Immature natural killer cell (primary cell): Measurements from ENCODE around the gene GRIA1. TPM values are rescaled to one million over a fixed set of nuclear protein-coding genes. Genes with fewer than 3 reads are reported as not detected.

Experiments used
- DNase-seq, 3 donors: peaks; one replicate each; pipeline ENCODE4 v3.0.0; 2022; ENCODE audit warnings: mixed read lengths in 1 of 3
- H3K27ac Mint-ChIP-seq, 6 donors: one replicate each; pipeline ENCODE4 v1.8.0; 2020; ENCODE audit warnings: mixed read lengths in 6 of 6, mild to moderate bottlenecking in 5 of 6, inconsistent platforms in 4 of 6, moderate library complexity in 3 of 6
- H3K27me3 Mint-ChIP-seq, 3 donors: one replicate each; pipeline ENCODE4 v1.8.0; 2020 to 2021; ENCODE audit warnings: low read depth in 3 of 3, mild to moderate bottlenecking in 3 of 3, mixed read lengths in 3 of 3, moderate library complexity in 3 of 3, inconsistent platforms in 1 of 3
- H3K36me3 Mint-ChIP-seq, 3 donors: one replicate each; pipeline ENCODE4 v1.8.0; 2020; ENCODE audit warnings: mixed read lengths in 3 of 3, inconsistent platforms in 2 of 3, mild to moderate bottlenecking in 2 of 3
- H3K4me1 Mint-ChIP-seq, 2 donors: one replicate each; pipeline ENCODE4 v1.8.0; 2020; ENCODE audit warnings: inconsistent platforms in 2 of 2, mild to moderate bottlenecking in 2 of 2, mixed read lengths in 2 of 2, moderate library complexity in 1 of 2
- H3K4me3 Mint-ChIP-seq, 5 donors: one replicate each; pipeline ENCODE4 v1.8.0; 2020; ENCODE audit warnings: mild to moderate bottlenecking in 5 of 5, mixed read lengths in 5 of 5, inconsistent platforms in 3 of 5, moderate library complexity in 3 of 5
- H3K9me3 Mint-ChIP-seq, 6 donors: one replicate each; pipeline ENCODE4 v1.8.0; 2020; ENCODE audit warnings: mild to moderate bottlenecking in 6 of 6, mixed read lengths in 6 of 6, inconsistent platforms in 4 of 6, moderate library complexity in 3 of 6
- polyA plus RNA-seq, 3 donors: library from polyadenylated mRNA; unstranded; fragments of 300-500 nt; fragmentation: Illumina TruSeq; gene quantifications; one replicate each; pipeline ENCODE4 v1.2.3, GENCODE V29; 2021

Gene GRIA1
- polyA plus RNA-seq, 3 donors from 2014 or later: not detected

DNA sequence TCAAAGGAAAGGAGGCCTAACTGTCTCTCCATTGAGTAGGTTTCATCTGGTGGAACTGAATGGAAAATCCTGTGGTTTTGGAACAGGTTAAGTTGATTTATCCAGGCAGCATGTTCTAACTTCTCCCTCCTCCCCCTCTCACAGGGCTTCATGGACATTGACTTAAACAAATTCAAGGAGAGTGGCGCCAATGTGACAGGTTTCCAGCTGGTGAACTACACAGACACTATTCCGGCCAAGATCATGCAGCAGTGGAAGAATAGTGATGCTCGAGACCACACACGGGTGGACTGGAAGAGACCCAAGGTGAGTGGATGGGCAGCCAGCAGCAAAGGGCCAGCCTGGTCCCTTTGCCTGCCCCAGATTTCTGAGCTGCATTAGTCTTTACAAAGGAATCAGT, 183.9 kb downstream of the GRIA1 start:
- H3K36me3 Mint-ChIP-seq: no peaks in the 10 kb centered on the region
- no peak overlapping the region for H3K4me3 Mint-ChIP-seq
- H3K4me1 Mint-ChIP-seq: no peaks in the 10 kb centered on the region
- H3K9me3 Mint-ChIP-seq: peaks cover 0 to 2% (median 0%) of the 10 kb centered on the region in 6 donors
- DNase-seq: no peak
- peaks cover 0 to 3% (median 2%) of the 10 kb centered on the region in 3 donors for H3K27me3 Mint-ChIP-seq
- no peak overlapping the region for H3K27ac Mint-ChIP-seq

DNA sequence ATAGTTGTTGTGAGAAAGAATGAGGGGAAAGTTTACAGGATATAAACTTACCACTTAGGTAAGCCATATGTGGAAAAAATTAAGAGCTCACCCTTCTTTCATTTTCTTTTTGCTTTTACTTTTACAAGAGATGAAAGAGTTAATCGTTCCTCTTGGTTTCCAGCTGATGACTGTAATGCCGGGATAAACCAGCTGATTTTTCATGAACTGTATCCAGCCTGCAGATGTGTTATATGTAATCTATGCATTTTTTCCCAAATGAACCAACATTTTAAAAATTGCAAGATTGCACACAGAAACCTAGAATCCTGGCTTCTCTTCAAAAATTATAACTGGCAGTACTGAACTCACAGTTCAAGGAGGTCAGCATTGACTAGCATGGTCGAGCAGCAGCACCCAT, 185.9 kb downstream of the GRIA1 start:
- DNase-seq: no peak
- Mint-ChIP-seq H3K9me3 (peaks cover 0 to 2% (median 0%) of the 10 kb centered on the region in 6 donors), H3K27ac (no peak overlapping the region), H3K27me3 (peaks cover 0 to 3% (median 2%) of the 10 kb centered on the region in 3 donors), H3K36me3 (no peaks in the 10 kb centered on the region), H3K4me3 (no peak overlapping the region), H3K4me1 (no peaks in the 10 kb centered on the region)

DNA sequence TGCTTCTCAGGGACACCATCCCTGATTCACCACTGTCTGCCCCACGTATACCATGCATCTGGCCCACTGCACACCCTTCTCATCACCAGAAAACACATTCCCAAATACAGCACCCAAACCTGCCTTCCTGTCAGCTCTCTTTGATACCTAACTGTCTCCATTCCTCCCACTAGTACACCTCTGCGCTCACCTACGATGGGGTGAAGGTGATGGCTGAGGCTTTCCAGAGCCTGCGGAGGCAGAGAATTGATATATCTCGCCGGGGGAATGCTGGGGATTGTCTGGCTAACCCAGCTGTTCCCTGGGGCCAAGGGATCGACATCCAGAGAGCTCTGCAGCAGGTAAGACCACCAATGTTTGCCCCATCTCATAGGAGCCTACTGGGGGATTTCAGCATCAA, 186.4 kb downstream of the GRIA1 start:
- Mint-ChIP-seq H3K4me1 (no peaks in the 10 kb centered on the region), H3K27me3 (peaks cover 0 to 3% (median 2%) of the 10 kb centered on the region in 3 donors), H3K9me3 (peaks cover 0 to 2% (median 0%) of the 10 kb centered on the region in 6 donors), H3K27ac (no peak overlapping the region), H3K4me3 (no peak overlapping the region), H3K36me3 (no peaks in the 10 kb centered on the region)
- DNase-seq: no peak

DNA sequence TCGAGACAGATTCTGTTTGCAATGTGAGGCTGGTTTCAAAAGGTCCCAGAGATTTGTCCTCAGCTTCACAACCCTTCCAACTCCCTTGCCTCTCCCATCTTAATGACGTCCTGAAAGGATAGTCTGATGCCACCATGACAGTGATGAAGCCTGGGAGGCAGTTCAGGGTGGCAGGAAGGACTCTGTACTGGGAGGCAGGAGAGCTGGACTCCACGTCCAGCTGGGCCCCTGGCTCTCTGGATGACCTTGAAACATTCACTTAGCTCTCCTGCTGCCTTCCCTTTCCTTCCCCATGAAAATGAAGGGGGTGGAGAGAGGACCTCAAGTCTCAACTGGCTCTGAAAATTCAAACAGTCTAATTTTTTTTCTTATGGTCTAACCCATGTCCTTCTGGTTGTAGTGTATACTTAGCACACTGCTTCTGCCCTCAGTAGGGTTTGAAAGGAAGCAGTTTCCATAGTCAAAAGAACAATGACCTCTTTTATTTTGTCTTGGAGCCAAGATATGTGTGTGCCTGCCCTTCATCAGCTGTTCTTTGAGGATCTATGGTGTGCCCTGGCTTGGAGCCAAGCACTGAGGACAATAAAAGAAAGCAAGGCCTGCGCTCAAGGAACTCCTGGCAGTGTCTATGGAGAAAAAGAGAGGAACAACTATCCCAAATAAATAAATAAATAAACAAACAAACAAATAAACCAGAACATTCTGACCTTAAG, 188.3 kb downstream of the GRIA1 start:
- Mint-ChIP-seq H3K36me3 (no peaks in the 10 kb centered on the region), H3K4me3 (no peak overlapping the region), H3K27me3 (peaks cover 0 to 3% (median 0%) of the 10 kb centered on the region in 3 donors), H3K4me1 (no peaks in the 10 kb centered on the region), H3K9me3 (peaks cover 0 to 3% (median 0%) of the 10 kb centered on the region in 6 donors), H3K27ac (no peak overlapping the region)
- no peak for DNase-seq

DNA sequence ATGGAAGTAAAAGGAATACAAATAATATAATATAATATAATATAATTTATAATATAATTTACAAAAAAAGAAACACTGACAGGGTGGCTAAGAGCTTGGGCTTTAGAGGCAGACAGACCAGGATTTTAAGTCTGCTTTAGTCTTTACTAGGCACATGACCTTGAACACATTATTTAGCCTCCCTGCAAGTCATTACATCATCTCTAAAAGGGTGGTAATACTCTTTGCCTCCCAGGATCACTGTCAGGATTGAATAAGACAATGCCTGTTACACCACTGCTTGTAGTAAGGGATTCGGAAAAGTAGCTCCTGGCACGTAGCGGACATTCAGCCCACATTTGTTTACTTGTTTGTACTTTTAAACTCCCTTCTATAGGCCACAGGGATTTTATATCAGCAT, 199.8 kb downstream of the GRIA1 start:
- Mint-ChIP-seq H3K4me1 (no peaks in the 10 kb centered on the region), H3K36me3 (no peaks in the 10 kb centered on the region), H3K9me3 (peaks cover 0 to 1% (median 0%) of the 10 kb centered on the region in 6 donors), H3K27me3 (peaks cover 0 to 4% (median 2%) of the 10 kb centered on the region in 3 donors), H3K27ac (no peak overlapping the region), H3K4me3 (no peak overlapping the region)
- no peak for DNase-seq

DNA sequence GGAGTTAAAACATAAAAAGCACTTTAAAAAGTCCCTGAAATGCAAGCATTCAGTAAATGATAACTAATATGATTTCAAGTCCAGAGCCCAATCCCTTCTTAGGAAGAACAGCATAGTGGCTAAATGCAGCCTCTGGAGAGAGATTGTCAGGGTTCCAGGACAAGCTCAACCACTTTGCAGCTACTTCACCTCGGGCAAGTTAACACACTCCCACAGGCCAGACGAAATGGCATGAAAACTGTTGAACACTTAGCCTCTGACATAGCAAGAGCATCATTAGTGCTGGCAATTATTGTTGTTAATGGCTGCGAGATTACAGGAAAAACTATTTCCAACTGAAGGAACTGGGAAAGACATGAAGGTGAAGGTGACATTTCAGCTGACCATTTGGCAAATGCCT, 205.8 kb downstream of the GRIA1 start:
- DNase-seq: no peak
- no peak overlapping the region for H3K4me3 Mint-ChIP-seq
- H3K36me3 Mint-ChIP-seq: no peaks in the 10 kb centered on the region
- peaks cover 0 to 4% (median 0%) of the 10 kb centered on the region in 6 donors for H3K9me3 Mint-ChIP-seq
- H3K27me3 Mint-ChIP-seq: peaks cover 2 to 10% (median 6%) of the 10 kb centered on the region in 3 donors
- no peak overlapping the region for H3K27ac Mint-ChIP-seq
- H3K4me1 Mint-ChIP-seq: no peaks in the 10 kb centered on the region

DNA sequence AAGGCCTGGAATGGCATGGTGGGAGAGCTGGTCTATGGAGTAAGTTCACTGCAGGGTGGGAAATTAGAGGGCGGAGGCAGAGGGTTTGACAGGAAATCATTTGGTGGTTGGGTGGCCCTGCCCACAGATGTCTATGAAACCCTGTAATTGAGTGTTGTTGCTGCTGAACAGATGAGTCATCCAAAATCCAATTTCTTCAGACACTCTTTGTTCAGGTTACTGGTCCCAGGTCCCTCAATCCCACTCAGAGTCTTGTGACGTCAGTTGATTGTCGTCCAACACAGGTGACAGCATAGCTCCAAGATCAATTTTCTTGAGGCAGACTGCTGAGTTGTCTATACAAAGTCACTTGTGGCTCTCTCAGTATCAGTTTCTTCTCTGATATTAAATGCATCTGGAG, 208.6 kb downstream of the GRIA1 start:
- Mint-ChIP-seq H3K27me3 (peaks cover 2 to 10% (median 2%) of the 10 kb centered on the region in 3 donors), H3K27ac (no peak overlapping the region), H3K9me3 (peaks cover 0 to 4% (median 0%) of the 10 kb centered on the region in 6 donors), H3K4me3 (no peak overlapping the region), H3K4me1 (no peaks in the 10 kb centered on the region), H3K36me3 (no peaks in the 10 kb centered on the region)
- DNase-seq: no peak

DNA sequence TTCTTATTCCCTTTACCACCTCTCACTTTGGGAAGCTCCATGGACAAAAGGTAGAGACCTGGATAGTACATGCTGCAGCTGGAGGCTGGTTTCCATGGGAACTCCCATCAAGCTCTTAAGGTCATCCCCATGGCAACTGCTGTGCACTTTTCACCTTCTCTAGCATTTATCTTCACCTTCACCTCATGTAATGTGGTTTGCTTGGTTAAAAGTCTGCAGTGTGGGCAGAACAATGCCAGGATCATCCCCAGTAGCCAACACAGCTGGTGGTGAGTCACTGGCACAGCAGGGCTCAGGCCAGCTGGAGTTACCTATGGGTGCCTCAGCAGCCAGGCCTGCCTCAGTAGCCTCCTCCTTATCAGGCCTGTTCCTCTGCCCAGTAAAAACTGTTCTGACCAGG, 210.5 kb downstream of the GRIA1 start:
- H3K4me3 Mint-ChIP-seq: no peak overlapping the region
- no peaks in the 10 kb centered on the region for H3K36me3 Mint-ChIP-seq
- no peak for DNase-seq
- H3K27ac Mint-ChIP-seq: no peak overlapping the region
- peaks cover 2 to 7% (median 2%) of the 10 kb centered on the region in 3 donors for H3K27me3 Mint-ChIP-seq
- H3K9me3 Mint-ChIP-seq: peaks cover 0 to 4% (median 0%) of the 10 kb centered on the region in 6 donors
- no peaks in the 10 kb centered on the region for H3K4me1 Mint-ChIP-seq

DNA sequence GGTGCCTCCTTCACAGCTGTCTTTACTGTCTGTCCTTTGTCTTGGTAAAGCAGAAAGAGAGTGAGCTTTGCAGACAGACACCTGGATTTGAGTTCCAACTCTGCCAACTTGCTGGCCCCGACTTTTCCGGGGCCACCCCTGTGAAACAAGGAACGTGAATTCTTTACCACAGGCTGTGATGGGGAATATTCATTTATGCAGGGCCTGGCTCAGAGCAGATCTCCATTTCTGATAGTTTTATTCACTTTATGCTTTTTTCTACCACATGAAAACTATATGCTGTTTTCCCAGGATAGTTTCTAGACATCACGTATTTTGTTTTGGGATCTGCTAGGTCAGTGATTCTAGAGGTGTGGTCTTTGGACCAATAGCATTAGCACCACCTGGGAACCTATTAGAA, 211.8 kb downstream of the GRIA1 start:
- no peak overlapping the region for H3K27ac Mint-ChIP-seq
- no peaks in the 10 kb centered on the region for H3K36me3 Mint-ChIP-seq
- no peak overlapping the region for H3K4me3 Mint-ChIP-seq
- no peak for DNase-seq
- peaks cover 0 to 3% (median 2%) of the 10 kb centered on the region in 3 donors for H3K27me3 Mint-ChIP-seq
- H3K4me1 Mint-ChIP-seq: no peaks in the 10 kb centered on the region
- peaks cover 0 to 4% (median 0%) of the 10 kb centered on the region in 6 donors for H3K9me3 Mint-ChIP-seq

DNA sequence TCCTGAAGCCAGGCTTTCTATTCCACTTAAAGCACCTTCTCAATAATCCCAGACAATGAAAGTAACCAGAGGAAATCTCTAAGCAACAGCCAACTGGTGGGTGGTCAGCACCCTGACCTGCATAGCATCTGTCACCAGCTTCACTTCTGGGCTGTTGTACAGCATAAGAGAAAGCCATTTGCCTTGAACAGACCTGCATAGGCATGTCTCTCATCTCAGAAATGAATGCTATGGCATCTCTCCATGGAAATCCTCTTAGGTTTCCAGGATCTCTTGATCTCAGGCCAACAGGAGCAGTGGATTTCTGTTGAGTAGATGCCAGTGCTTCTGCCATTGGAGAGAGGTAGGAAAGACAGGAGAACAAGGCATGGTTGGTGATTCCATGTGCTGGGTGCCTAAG, 213.6 kb downstream of the GRIA1 start:
- peaks cover 0 to 5% (median 0%) of the 10 kb centered on the region in 3 donors for H3K27me3 Mint-ChIP-seq
- H3K9me3 Mint-ChIP-seq: peaks cover 0 to 4% (median 0%) of the 10 kb centered on the region in 6 donors
- no peaks in the 10 kb centered on the region for H3K4me1 Mint-ChIP-seq
- H3K4me3 Mint-ChIP-seq: no peak overlapping the region
- no peak for DNase-seq
- H3K36me3 Mint-ChIP-seq: no peaks in the 10 kb centered on the region
- no peak overlapping the region for H3K27ac Mint-ChIP-seq

DNA sequence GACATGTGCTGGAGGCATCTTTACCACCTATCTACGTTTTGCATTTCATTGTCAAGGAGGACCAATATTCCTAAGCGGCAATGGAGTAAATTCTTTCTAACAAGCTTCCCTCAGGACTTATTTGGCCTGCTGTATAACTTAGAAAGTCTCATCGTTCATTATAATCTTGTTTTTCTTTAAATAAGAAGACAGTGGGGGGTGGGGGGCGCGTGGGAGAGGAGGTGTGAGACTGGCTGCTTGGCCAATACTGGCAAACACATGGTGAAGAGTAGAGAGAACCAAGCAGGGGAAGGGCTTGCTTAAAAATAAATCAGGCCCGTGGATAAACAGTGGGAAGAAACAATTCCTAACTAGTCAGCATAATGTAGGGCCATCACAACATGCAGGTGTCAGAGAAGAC, 217.2 kb downstream of the GRIA1 start:
- no peak overlapping the region for H3K27ac Mint-ChIP-seq
- H3K9me3 Mint-ChIP-seq: peaks cover 0 to 6% (median 0%) of the 10 kb centered on the region in 6 donors
- H3K4me1 Mint-ChIP-seq: no peaks in the 10 kb centered on the region
- H3K27me3 Mint-ChIP-seq: peaks cover 0 to 3% (median 0%) of the 10 kb centered on the region in 3 donors
- H3K36me3 Mint-ChIP-seq: no peaks in the 10 kb centered on the region
- no peak overlapping the region for H3K4me3 Mint-ChIP-seq
- no peak for DNase-seq

DNA sequence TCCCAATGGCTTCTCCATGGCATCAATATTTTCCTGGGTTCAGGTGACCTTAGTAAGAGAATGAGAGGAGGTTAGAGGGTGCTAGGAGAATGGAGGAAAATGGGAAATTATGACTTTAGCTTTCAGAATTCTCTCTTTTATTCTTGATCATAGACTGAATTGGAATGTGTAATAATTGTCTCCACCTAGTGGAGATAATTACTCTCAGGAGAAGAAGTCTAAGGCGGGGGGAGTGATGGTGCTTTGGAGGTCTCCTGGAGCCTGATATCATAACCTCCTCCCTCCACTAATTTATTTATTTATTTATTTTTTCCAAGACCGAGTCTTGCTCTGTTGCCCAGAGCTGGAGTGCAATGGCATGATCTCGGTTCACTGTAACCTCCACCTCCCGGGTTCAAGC, 221.3 kb downstream of the GRIA1 start:
- H3K4me1 Mint-ChIP-seq: no peaks in the 10 kb centered on the region
- no peak for DNase-seq
- H3K9me3 Mint-ChIP-seq: peaks cover 0 to 6% (median 0%) of the 10 kb centered on the region in 6 donors
- peaks cover 0 to 3% (median 0%) of the 10 kb centered on the region in 3 donors for H3K27me3 Mint-ChIP-seq
- H3K4me3 Mint-ChIP-seq: no peak overlapping the region
- H3K36me3 Mint-ChIP-seq: peaks cover 0 to 4% (median 0%) of the 10 kb centered on the region in 3 donors
- H3K27ac Mint-ChIP-seq: no peak overlapping the region

DNA sequence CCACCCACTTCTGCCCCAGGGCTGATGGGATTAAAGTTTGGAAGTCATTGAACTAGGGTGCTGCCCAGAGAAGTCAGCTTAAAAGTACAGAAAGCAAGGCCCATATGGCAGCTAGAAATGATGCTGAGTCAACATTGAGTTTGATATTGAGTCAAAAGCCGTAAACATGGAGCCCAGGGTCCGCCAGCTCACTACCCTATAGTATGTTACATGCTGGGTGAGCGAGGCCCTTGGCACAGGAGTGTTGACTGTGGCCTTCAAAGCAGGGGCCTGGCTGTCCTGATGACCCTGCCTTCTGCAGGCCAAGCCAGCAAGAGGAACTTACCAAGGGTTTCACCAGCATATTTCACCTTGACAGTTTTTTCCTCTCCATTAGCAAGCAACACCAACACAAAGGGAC, 222.5 kb downstream of the GRIA1 start:
- Mint-ChIP-seq H3K27ac (no peak overlapping the region), H3K27me3 (peaks cover 0 to 2% (median under 1%) of the 10 kb centered on the region in 3 donors), H3K36me3 (peaks cover 0 to 5% (median 0%) of the 10 kb centered on the region in 3 donors), H3K4me1 (no peaks in the 10 kb centered on the region), H3K4me3 (no peak overlapping the region), H3K9me3 (peaks cover 0 to 6% (median 0%) of the 10 kb centered on the region in 6 donors)
- DNase-seq: no peak

DNA sequence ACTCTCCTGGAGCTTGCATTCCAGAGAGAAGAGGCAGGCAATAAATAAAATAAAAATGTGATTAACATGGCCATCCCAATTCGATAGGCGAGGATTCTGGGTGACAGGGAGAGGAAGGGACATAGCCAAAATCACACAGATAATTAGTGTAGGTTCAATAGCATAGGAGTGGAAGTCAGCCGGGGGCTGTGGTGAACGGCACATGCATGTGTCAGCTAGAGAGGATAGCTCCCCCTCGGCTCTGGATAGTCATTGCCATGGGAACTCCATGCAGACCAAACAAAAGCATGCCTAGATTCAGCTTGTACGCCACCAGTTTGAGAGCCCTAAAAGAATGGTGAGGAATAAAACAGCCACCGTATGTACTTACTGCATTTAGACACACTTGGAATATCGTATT, 223.5 kb downstream of the GRIA1 start:
- no peak for DNase-seq
- peaks cover 0 to 6% (median 0%) of the 10 kb centered on the region in 6 donors for H3K9me3 Mint-ChIP-seq
- H3K4me1 Mint-ChIP-seq: no peaks in the 10 kb centered on the region
- H3K27ac Mint-ChIP-seq: no peak overlapping the region
- H3K27me3 Mint-ChIP-seq: peaks cover 0 to 2% (median 0%) of the 10 kb centered on the region in 3 donors
- H3K4me3 Mint-ChIP-seq: no peak overlapping the region
- H3K36me3 Mint-ChIP-seq: peaks cover 0 to 5% (median 0%) of the 10 kb centered on the region in 3 donors
